ENCODE measurements around the gene GANC.
A peak's percentile ranks its signal among the peaks of the same experiment; 100 is the strongest.

GANC gene

GRCh38 chr15:42374810-42375209, 101.8 kb downstream of the GANC start:
- Histone ChIP-seq H3K36me3 (ENCODE audit: control insufficient read depth, insufficient read depth, low read length) (no peaks in the 10 kb centered on the region), H3K9ac (ENCODE audit: low read depth, low read length) (no peak overlapping the region), H3K9me3 (ENCODE audit: control insufficient read depth, insufficient read depth, low read length) (peaks cover 19% of the 10 kb centered on the region), H3K4me1 (ENCODE audit: control insufficient read depth, insufficient read depth, low read length) (no peaks in the 10 kb centered on the region), H3K4me3 (ENCODE audit: low read depth, low read length) (no peak overlapping the region), H3K27ac (ENCODE audit: low read depth, low read length) (no peak overlapping the region), H3K27me3 (ENCODE audit: control insufficient read depth, insufficient read depth, low read length) (peaks cover 15% of the 10 kb centered on the region)

GRCh38 chr15:42375252-42375651, 102.3 kb downstream of the GANC start:
- Histone ChIP-seq H3K27ac (ENCODE audit: low read depth, low read length) (no peak overlapping the region), H3K9me3 (ENCODE audit: control insufficient read depth, insufficient read depth, low read length) (peaks cover 19% of the 10 kb centered on the region), H3K27me3 (ENCODE audit: control insufficient read depth, insufficient read depth, low read length) (peaks cover 15% of the 10 kb centered on the region), H3K36me3 (ENCODE audit: control insufficient read depth, insufficient read depth, low read length) (no peaks in the 10 kb centered on the region), H3K4me1 (ENCODE audit: control insufficient read depth, insufficient read depth, low read length) (no peaks in the 10 kb centered on the region), H3K9ac (ENCODE audit: low read depth, low read length) (no peak overlapping the region), H3K4me3 (ENCODE audit: low read depth, low read length) (no peak overlapping the region)

GRCh38 chr15:42375941-42376340, 102.9 kb downstream of the GANC start:
- H3K27me3 ChIP-seq (ENCODE audit: control insufficient read depth, insufficient read depth, low read length) = peaks cover 15% of the 10 kb centered on the region
- H3K9me3 ChIP-seq (ENCODE audit: control insufficient read depth, insufficient read depth, low read length) = peaks cover 19% of the 10 kb centered on the region
- no peaks in the 10 kb centered on the region for H3K36me3 ChIP-seq (ENCODE audit: control insufficient read depth, insufficient read depth, low read length)
- H3K9ac ChIP-seq (ENCODE audit: low read depth, low read length) = no peak overlapping the region
- H3K27ac ChIP-seq (ENCODE audit: low read depth, low read length) = no peak overlapping the region
- H3K4me1 ChIP-seq (ENCODE audit: control insufficient read depth, insufficient read depth, low read length) = no peaks in the 10 kb centered on the region
- H3K4me3 ChIP-seq (ENCODE audit: low read depth, low read length) = no peak overlapping the region

DNA sequence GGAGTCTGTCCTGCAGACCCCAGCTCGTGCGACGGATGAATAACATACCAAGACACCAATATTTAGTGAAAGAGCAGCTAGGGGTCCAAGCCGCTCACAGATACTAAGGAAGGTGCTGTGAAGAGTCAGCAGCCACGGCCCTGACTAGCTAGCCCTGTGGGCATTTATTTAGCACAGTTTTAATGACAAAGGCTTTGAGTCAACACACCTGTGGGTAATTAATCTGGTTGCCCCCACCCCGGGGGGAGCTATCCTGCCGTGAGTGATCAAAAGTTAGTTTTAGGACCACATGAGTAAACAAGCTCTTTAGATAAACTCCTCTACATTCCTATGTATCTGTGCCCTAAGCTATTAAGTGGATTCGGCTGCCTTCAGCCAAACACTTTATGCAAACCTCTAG, 105.0 kb downstream of the GANC start:
- H3K9me3 ChIP-seq (ENCODE audit: control insufficient read depth, insufficient read depth, low read length) = peaks cover 15% of the 10 kb centered on the region
- H3K27ac ChIP-seq (ENCODE audit: low read depth, low read length) = no peak overlapping the region
- no peak overlapping the region for H3K4me3 ChIP-seq (ENCODE audit: low read depth, low read length)
- no peak overlapping the region for H3K9ac ChIP-seq (ENCODE audit: low read depth, low read length)
- H3K27me3 ChIP-seq (ENCODE audit: control insufficient read depth, insufficient read depth, low read length) = peaks cover 15% of the 10 kb centered on the region
- no peaks in the 10 kb centered on the region for H3K36me3 ChIP-seq (ENCODE audit: control insufficient read depth, insufficient read depth, low read length)
- H3K4me1 ChIP-seq (ENCODE audit: control insufficient read depth, insufficient read depth, low read length) = no peaks in the 10 kb centered on the region

DNA sequence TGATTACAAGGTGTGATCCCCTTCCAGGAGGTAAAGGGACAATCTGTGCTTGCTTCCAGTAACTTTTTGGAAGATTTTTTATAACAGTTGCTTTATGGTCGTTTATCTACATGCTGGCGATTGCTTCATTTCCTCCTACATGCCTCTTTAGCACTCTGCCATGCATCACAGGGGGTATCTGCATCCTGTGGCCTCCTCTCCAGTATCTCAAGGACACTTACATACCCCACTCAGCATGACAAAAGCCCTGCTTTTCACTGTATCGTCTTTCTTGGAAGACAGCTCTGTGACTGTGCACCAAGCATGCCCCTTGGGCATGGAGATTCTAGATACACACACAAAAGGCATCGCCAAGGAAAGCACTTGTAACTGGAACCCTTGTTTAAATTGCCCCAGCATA, 111.6 kb downstream of the GANC start:
- Histone ChIP-seq H3K9me3 (ENCODE audit: control insufficient read depth, insufficient read depth, low read length) (no peaks in the 10 kb centered on the region), H3K27ac (ENCODE audit: low read depth, low read length) (peak overlapping the region; percentile 14), H3K9ac (ENCODE audit: low read depth, low read length) (no peak overlapping the region)

DNA sequence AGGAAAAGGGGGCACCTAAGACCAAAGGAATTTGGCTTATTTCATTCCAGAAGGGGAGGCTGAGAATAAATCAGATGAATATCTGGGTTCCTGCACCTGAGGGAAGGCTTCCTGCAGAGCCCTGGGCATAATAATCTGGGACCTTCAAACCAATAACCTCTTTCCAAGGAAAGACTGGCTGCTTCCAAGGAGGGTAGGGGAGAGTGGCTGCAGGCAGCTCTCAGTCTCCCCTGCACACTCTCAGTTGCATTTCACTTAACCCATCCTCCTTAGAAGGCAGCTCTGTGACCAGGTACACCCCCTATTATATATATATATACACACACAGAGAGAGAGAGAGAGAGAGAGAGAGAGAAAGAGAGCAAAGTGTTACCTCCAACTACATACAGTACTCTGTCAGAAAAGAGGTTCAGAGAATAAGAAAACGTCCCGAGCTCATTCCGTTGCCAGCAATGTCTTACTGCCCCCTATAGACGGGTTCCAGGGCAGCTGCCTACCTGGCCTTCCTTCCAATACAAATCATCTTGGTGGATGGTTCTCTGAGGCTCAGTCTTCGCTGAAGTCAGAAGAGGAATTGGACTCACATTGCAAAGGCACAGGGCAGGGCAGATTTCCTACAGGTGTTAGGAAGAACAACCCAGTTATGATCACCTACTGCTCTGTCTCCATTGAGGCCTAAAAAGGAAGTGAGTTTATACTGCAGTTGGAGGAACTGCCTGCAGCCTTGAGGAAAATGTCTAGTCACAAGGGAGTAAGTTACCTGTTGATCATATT, 112.4 kb downstream of the GANC start:
- Histone ChIP-seq H3K4me1 (ENCODE audit: control insufficient read depth, insufficient read depth, low read length) (peaks cover 13% of the 10 kb centered on the region), H3K36me3 (ENCODE audit: control insufficient read depth, insufficient read depth, low read length) (no peaks in the 10 kb centered on the region), H3K4me3 (ENCODE audit: low read depth, low read length) (no peak overlapping the region), H3K27ac (ENCODE audit: low read depth, low read length) (peak overlapping the region; percentile 14), H3K9ac (ENCODE audit: low read depth, low read length) (no peak overlapping the region), H3K27me3 (ENCODE audit: control insufficient read depth, insufficient read depth, low read length) (no peaks in the 10 kb centered on the region), H3K9me3 (ENCODE audit: control insufficient read depth, insufficient read depth, low read length) (no peaks in the 10 kb centered on the region)

More for the DNA sequence above, 111.6 kb downstream of the GANC start:
- H3K27me3 ChIP-seq (ENCODE audit: control insufficient read depth, insufficient read depth, low read length) = peaks cover under 1% of the 10 kb centered on the region
- 0 out of 2 replicates have a peak overlapping the region, but pooled peaks have one; percentile 9 for H3K4me3 ChIP-seq (ENCODE audit: low read depth, low read length)
- no peaks in the 10 kb centered on the region for H3K36me3 ChIP-seq (ENCODE audit: control insufficient read depth, insufficient read depth, low read length)
- peaks cover 13% of the 10 kb centered on the region for H3K4me1 ChIP-seq (ENCODE audit: control insufficient read depth, insufficient read depth, low read length)

GRCh38 chr15:42385980-42386700, 113.1 kb downstream of the GANC start:
- Histone ChIP-seq H3K4me3 (ENCODE audit: low read depth, low read length) (no peak overlapping the region), H3K27ac (ENCODE audit: low read depth, low read length) (no peak overlapping the region), H3K27me3 (ENCODE audit: control insufficient read depth, insufficient read depth, low read length) (no peaks in the 10 kb centered on the region)

GRCh38 chr15:42387603-42388002, 114.6 kb downstream of the GANC start:
- Histone ChIP-seq H3K4me3 (ENCODE audit: low read depth, low read length) (no peak overlapping the region), H3K27ac (ENCODE audit: low read depth, low read length) (no peak overlapping the region), H3K27me3 (ENCODE audit: control insufficient read depth, insufficient read depth, low read length) (no peaks in the 10 kb centered on the region), H3K4me1 (ENCODE audit: control insufficient read depth, insufficient read depth, low read length) (peaks cover 13% of the 10 kb centered on the region), H3K9ac (ENCODE audit: low read depth, low read length) (no peak overlapping the region), H3K36me3 (ENCODE audit: control insufficient read depth, insufficient read depth, low read length) (no peaks in the 10 kb centered on the region), H3K9me3 (ENCODE audit: control insufficient read depth, insufficient read depth, low read length) (no peaks in the 10 kb centered on the region)

More at GRCh38 chr15:42385980-42386700, 113.1 kb downstream of the GANC start:
- Histone ChIP-seq H3K4me1 (ENCODE audit: control insufficient read depth, insufficient read depth, low read length) (peaks cover 13% of the 10 kb centered on the region), H3K9me3 (ENCODE audit: control insufficient read depth, insufficient read depth, low read length) (no peaks in the 10 kb centered on the region), H3K9ac (ENCODE audit: low read depth, low read length) (no peak overlapping the region), H3K36me3 (ENCODE audit: control insufficient read depth, insufficient read depth, low read length) (no peaks in the 10 kb centered on the region)

GRCh38 chr15:42392309-42393024, 119.5 kb downstream of the GANC start:
- H3K36me3 ChIP-seq (ENCODE audit: control insufficient read depth, insufficient read depth, low read length) = no peaks in the 10 kb centered on the region
- no peak overlapping the region for H3K27ac ChIP-seq (ENCODE audit: low read depth, low read length)
- H3K27me3 ChIP-seq (ENCODE audit: control insufficient read depth, insufficient read depth, low read length) = no peaks in the 10 kb centered on the region
- H3K4me3 ChIP-seq (ENCODE audit: low read depth, low read length) = no peak overlapping the region
- H3K9me3 ChIP-seq (ENCODE audit: control insufficient read depth, insufficient read depth, low read length) = no peaks in the 10 kb centered on the region
- no peaks in the 10 kb centered on the region for H3K4me1 ChIP-seq (ENCODE audit: control insufficient read depth, insufficient read depth, low read length)
- H3K9ac ChIP-seq (ENCODE audit: low read depth, low read length) = no peak overlapping the region

DNA sequence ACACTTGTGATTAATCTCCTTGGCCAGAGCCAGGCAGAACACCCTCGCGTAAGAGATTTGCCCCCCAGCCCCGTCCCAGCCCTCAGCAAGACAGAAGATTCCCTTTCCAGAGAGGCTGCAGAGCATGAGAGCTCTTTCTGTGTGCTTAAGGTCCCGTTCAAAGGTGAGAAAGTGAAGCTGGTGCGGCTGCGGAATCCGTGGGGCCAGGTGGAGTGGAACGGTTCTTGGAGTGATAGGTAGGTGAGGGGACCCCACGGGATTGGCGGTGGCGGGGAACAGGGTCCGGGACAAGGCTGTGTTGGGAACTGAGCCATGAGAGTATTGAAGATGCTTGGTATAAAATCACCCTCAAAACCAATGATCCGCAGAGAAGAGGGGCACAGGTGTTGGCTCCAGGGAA, 121.1 kb downstream of the GANC start:
- Histone ChIP-seq H3K9me3 (ENCODE audit: control insufficient read depth, insufficient read depth, low read length) (no peaks in the 10 kb centered on the region), H3K36me3 (ENCODE audit: control insufficient read depth, insufficient read depth, low read length) (no peaks in the 10 kb centered on the region), H3K9ac (ENCODE audit: low read depth, low read length) (no peak overlapping the region)

DNA sequence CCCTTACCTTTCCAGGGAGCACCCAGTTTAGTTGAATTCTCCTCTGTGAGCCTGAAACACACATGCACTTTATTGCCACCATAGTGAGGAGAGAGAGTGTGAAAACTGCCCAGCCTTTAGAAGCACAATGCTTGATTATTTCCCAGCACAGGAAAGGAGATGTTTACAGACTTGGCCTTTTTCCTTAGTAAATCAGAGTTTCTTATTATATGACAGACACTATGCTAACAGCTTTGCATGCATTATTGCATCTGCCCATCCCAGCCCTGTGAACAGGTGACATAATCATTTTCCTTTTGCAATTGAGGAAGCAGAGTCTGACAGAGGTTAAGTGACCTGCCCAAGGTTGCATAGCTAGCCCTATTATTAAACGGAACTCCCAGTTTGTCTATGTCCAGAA, 122.8 kb downstream of the GANC start:
- no peak overlapping the region for H3K27ac ChIP-seq (ENCODE audit: low read depth, low read length)
- H3K36me3 ChIP-seq (ENCODE audit: control insufficient read depth, insufficient read depth, low read length) = no peaks in the 10 kb centered on the region
- H3K9me3 ChIP-seq (ENCODE audit: control insufficient read depth, insufficient read depth, low read length) = no peaks in the 10 kb centered on the region
- H3K27me3 ChIP-seq (ENCODE audit: control insufficient read depth, insufficient read depth, low read length) = no peaks in the 10 kb centered on the region
- no peak overlapping the region for H3K9ac ChIP-seq (ENCODE audit: low read depth, low read length)
- no peak overlapping the region for H3K4me3 ChIP-seq (ENCODE audit: low read depth, low read length)
- no peaks in the 10 kb centered on the region for H3K4me1 ChIP-seq (ENCODE audit: control insufficient read depth, insufficient read depth, low read length)

More for the DNA sequence above, 121.1 kb downstream of the GANC start:
- Histone ChIP-seq H3K27ac (ENCODE audit: low read depth, low read length) (no peak overlapping the region), H3K4me3 (ENCODE audit: low read depth, low read length) (no peak overlapping the region), H3K27me3 (ENCODE audit: control insufficient read depth, insufficient read depth, low read length) (no peaks in the 10 kb centered on the region), H3K4me1 (ENCODE audit: control insufficient read depth, insufficient read depth, low read length) (no peaks in the 10 kb centered on the region)
